Nephron progenitor cell (in vitro differentiated cells): ENCODE results near the gene TMEM109.

Experiments used
- DNase-seq: peaks from one replicate; pipeline ENCODE4 v3.0.0; 2021
- H3K27ac Mint-ChIP-seq: 2 replicates; pipeline ENCODE4 v1.8.0; 2021; ENCODE audit warnings: mild to moderate bottlenecking, moderate library complexity, mixed read lengths
- H3K27me3 Mint-ChIP-seq: 2 replicates; pipeline ENCODE4 v1.8.0; 2021; ENCODE audit warnings: mild to moderate bottlenecking, low read depth, mixed read lengths; ENCODE audit not compliant: poor library complexity
- H3K36me3 Mint-ChIP-seq: 2 replicates; pipeline ENCODE4 v1.8.0; 2021; ENCODE audit warnings: low read depth, mixed read lengths
- H3K4me1 Mint-ChIP-seq: 2 replicates; pipeline ENCODE4 v1.8.0; 2021; ENCODE audit warnings: mixed read lengths
- H3K4me3 Mint-ChIP-seq: 2 replicates; pipeline ENCODE4 v1.8.0; 2021; ENCODE audit warnings: mild to moderate bottlenecking, moderate library complexity, mixed read lengths
- H3K9me3 Mint-ChIP-seq: 2 replicates; pipeline ENCODE4 v1.8.0; 2021; ENCODE audit warnings: mild to moderate bottlenecking, moderate library complexity, mixed read lengths
- TF ChIP-seq, protein P1 (sequence below): fragments of 200-600 bp; sonication (generic); IDR thresholded peaks from 2 replicates; pipeline ENCODE4 v1.5.0; 2021; ENCODE audit warnings: antibody characterized with exemption

The TMEM109 gene

DNA sequence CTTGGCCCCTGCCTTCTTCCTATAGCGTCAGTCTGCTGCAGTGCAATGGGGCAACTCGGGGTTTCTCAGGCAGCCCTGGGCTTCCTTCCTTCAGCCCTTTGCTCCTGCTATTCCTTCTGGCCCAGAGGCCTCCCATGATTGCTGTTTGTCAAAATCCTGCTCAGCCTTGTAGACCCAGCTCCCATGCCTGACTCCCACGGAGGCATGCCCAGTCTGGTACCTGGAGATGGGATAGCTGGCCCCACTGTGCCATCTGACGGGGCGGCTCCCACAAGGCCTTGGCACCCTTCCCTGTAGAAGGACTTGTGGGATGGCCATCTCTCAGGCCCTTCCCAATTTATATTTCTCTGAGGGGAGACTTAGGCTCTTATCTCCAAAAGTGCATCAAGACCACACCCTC is 56.9 kb downstream of the TMEM109 start:
- DNase-seq: no peak
- H3K4me1 Mint-ChIP-seq: peaks cover 8% of the 10 kb centered on the region
- no peak overlapping the region for H3K27ac Mint-ChIP-seq

DNA sequence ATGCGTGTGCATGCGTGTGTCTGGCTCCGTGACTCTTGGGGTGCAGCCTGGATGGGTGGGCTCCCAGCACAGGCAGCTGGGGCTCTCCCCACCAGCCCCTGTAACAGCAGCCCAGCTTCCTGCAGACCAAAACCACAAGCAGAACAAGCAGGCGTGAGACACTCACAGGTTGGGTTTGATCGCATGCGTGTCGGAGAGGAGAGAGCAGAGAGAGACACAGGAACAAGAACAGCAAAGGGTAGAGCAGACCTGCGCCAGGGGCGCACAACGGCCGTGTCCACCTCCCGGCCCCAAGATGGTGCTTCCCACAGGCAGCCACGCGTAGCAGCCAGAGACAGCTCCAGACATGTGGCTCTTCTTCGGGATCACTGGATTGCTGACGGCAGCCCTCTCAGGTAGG is 57.6 kb downstream of the TMEM109 start, which contains the start of gene CD6:
Gene CD6, plus strand, starts transcription at position 161 of the 400 bp plus-strand sequence. Its CDS starts 186 bp downstream, at position 347.
- H3K4me1 Mint-ChIP-seq: peaks cover 8% of the 10 kb centered on the region
- H3K27ac Mint-ChIP-seq: no peak within 1 kb of the TSS
- peaks cover 35% of the 10 kb centered on the region for H3K9me3 Mint-ChIP-seq
- peaks cover 8% of the 10 kb centered on the region for H3K36me3 Mint-ChIP-seq
- peaks cover 20% of the 10 kb centered on the region for H3K27me3 Mint-ChIP-seq
- TF ChIP-seq, protein P1, sequence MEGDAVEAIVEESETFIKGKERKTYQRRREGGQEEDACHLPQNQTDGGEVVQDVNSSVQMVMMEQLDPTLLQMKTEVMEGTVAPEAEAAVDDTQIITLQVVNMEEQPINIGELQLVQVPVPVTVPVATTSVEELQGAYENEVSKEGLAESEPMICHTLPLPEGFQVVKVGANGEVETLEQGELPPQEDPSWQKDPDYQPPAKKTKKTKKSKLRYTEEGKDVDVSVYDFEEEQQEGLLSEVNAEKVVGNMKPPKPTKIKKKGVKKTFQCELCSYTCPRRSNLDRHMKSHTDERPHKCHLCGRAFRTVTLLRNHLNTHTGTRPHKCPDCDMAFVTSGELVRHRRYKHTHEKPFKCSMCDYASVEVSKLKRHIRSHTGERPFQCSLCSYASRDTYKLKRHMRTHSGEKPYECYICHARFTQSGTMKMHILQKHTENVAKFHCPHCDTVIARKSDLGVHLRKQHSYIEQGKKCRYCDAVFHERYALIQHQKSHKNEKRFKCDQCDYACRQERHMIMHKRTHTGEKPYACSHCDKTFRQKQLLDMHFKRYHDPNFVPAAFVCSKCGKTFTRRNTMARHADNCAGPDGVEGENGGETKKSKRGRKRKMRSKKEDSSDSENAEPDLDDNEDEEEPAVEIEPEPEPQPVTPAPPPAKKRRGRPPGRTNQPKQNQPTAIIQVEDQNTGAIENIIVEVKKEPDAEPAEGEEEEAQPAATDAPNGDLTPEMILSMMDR: no peak
- no peak for DNase-seq
- H3K4me3 Mint-ChIP-seq: no peak within 1 kb of the TSS

More for the DNA sequence above, 56.9 kb downstream of the TMEM109 start:
- Mint-ChIP-seq H3K9me3 (peaks cover 35% of the 10 kb centered on the region), H3K27me3 (peaks cover 20% of the 10 kb centered on the region), H3K36me3 (peaks cover 8% of the 10 kb centered on the region), H3K4me3 (no peak overlapping the region)
- TF ChIP-seq, protein P1: no peak

DNA sequence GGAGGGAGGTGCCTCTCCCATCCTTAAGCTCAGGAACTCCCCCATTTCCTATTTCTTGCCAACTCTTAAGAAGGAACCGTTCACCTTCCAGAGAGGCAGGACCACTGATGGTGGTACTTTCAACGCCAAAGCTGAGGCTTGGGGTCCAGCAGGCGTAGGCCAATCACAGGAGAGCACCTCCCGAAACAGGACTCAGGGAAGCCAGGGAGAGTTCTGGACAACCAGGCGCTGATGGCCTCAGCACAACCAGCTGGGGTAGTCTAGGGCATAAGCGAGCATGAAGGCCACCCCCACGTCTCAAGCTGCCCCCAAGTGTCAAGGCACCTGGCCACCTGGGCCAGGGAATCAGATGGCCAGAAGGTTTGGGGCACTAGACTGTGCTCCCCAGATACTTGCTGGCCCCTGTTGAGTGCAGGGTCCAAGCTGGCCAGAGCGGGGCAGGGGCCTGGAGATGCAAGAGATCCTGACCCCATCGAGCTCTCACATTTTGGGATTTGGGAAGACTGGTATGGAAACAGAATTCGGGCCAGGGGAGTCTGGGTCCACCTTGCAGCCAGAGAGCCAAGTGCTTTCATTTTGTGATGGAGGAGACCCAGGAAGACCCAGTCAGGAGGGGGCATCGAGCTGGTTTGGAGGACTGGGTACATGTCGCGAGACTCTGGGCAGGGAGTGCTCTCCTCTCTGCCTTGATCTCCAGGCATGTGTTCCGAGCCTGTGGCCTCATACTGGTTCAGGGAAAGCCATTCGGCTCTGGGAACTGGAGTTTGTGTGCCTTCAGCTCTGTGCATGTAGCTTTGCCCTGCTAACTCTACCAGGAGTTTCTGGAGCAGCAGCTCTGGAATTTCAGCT is 58.4 kb downstream of the TMEM109 start:
- no peak for DNase-seq
- H3K36me3 Mint-ChIP-seq: peaks cover 8% of the 10 kb centered on the region
- no peak overlapping the region for H3K27ac Mint-ChIP-seq
- TF ChIP-seq, protein P1: no peak
- peaks cover 28% of the 10 kb centered on the region for H3K9me3 Mint-ChIP-seq
- H3K4me3 Mint-ChIP-seq: no peak overlapping the region
- H3K4me1 Mint-ChIP-seq: peaks cover 10% of the 10 kb centered on the region
- peaks cover 11% of the 10 kb centered on the region for H3K27me3 Mint-ChIP-seq
